DND-41 (cell line): Measurements from ENCODE around the gene SUCLG2.

Source experiments
- ATAC-seq: fragments of 200-7000 bp; cut with Tn5 transposase; 3 replicates; pipeline ENCODE4 v1.9.1; 2021; ENCODE audit warnings: low read depth; ENCODE audit not compliant: insufficient read depth
- DNase-seq: peaks from one replicate; pipeline ENCODE4 v3.0.0-alpha.2; 2020
- H2AFZ ChIP-seq: 2 replicates; pipeline ENCODE4 v1.6.0; 2012; ENCODE audit warnings: low read depth, low read length
- H3K27ac ChIP-seq: 2 replicates; pipeline ENCODE4 v1.5.1; 2012; ENCODE audit warnings: low read length, inconsistent platforms
- H3K27me3 ChIP-seq: fragments of 200-600 bp; sonication (generic); 2 replicates; pipeline ENCODE4 v1.6.0; 2012; ENCODE audit warnings: low read length, mild to moderate bottlenecking, inconsistent platforms; ENCODE audit not compliant: insufficient read depth, poor library complexity
- H3K36me3 ChIP-seq: 2 replicates; pipeline ENCODE4 v1.5.1; 2012; ENCODE audit warnings: low read length, inconsistent platforms; ENCODE audit not compliant: insufficient read depth
- H3K4me1 ChIP-seq: 2 replicates; pipeline ENCODE4 v1.5.1; 2012; ENCODE audit warnings: mild to moderate bottlenecking, low read length; ENCODE audit not compliant: insufficient read depth
- H3K4me2 ChIP-seq: 2 replicates; pipeline ENCODE4 v1.6.0; 2012; ENCODE audit warnings: mild to moderate bottlenecking, moderate library complexity, low read length, inconsistent platforms; ENCODE audit not compliant: insufficient read depth
- H3K4me3 ChIP-seq, 2 experiments: fragments of 200-600 bp in 1 of 2; shearing (Covaris generic) in 1 of 2; 2 replicates each; pipeline ENCODE4 v1.5.1; 2012 to 2016; ENCODE audit warnings: inconsistent platforms in 2 of 2, low read length in 2 of 2, mild to moderate bottlenecking in 2 of 2, low read depth in 1 of 2, moderate library complexity in 1 of 2
- H3K79me2 ChIP-seq: 2 replicates; pipeline ENCODE4 v1.6.0; 2012; ENCODE audit warnings: low read length, inconsistent platforms; ENCODE audit not compliant: insufficient read depth
- H3K9ac ChIP-seq: 2 replicates; pipeline ENCODE4 v1.6.0; 2012; ENCODE audit warnings: low read depth, mild to moderate bottlenecking, inconsistent platforms, low read length, moderate library complexity
- H3K9me3 ChIP-seq: 2 replicates; pipeline ENCODE4 v1.5.1; 2012; ENCODE audit warnings: low read length, moderate library complexity, mild to moderate bottlenecking, inconsistent platforms; ENCODE audit not compliant: insufficient read depth, severe bottlenecking
- H4K20me1 ChIP-seq: 2 replicates; pipeline ENCODE4 v1.6.0; 2012; ENCODE audit warnings: low read length; ENCODE audit not compliant: insufficient read depth
- CTCF ChIP-seq: IDR thresholded peaks from 2 replicates; pipeline ENCODE4 v1.5.1; 2012; ENCODE audit warnings: borderline replicate concordance, low read length, moderate library complexity, mild to moderate bottlenecking; ENCODE audit not compliant: poor library complexity, severe bottlenecking; ENCODE audit errors: extremely low read depth
- EZH2 ChIP-seq: IDR thresholded peaks from 3 replicates; pipeline ENCODE4 v1.6.1; 2012; ENCODE audit warnings: borderline replicate concordance, low read depth, mild to moderate bottlenecking, moderate library complexity, low read length, inconsistent platforms; ENCODE audit not compliant: severe bottlenecking

SUCLG2 gene

GRCh38 chr3:67535006-67535405, 119.4 kb downstream of the SUCLG2 start:
- TF ChIP-seq EZH2 (no peak), CTCF (no peak)
- no peak overlapping the region for H3K4me3 ChIP-seq
- H3K4me1 ChIP-seq = no peaks in the 10 kb centered on the region
- H2AFZ ChIP-seq = no peak overlapping the region
- H3K27ac ChIP-seq = no peak overlapping the region
- no peak overlapping the region for H3K4me2 ChIP-seq
- DNase-seq = no peak
- H3K27me3 ChIP-seq = no peaks in the 10 kb centered on the region
- H3K36me3 ChIP-seq = no peaks in the 10 kb centered on the region
- peaks cover 4% of the 10 kb centered on the region; the same call in 1 of the 2 replicates for H4K20me1 ChIP-seq
- no peaks in the 10 kb centered on the region for H3K9me3 ChIP-seq
- H3K79me2 ChIP-seq = no peaks in the 10 kb centered on the region
- no peak for ATAC-seq
- H3K9ac ChIP-seq = no peak overlapping the region

- no peak for DNase-seq
- no peak for TF ChIP-seq CTCF
- TF ChIP-seq EZH2 = no peak
- Histone ChIP-seq H4K20me1 (peaks cover 4% of the 10 kb centered on the region; the same call in 1 of the 2 replicates), H2AFZ (no peak overlapping the region), H3K4me3 (no peak overlapping the region), H3K4me1 (no peaks in the 10 kb centered on the region), H3K9ac (no peak overlapping the region), H3K27ac (no peak overlapping the region), H3K9me3 (no peaks in the 10 kb centered on the region), H3K79me2 (no peaks in the 10 kb centered on the region), H3K4me2 (no peak overlapping the region), H3K36me3 (no peaks in the 10 kb centered on the region), H3K27me3 (no peaks in the 10 kb centered on the region)
- ATAC-seq = no peak
Observed at GRCh38 chr3:67534594-67534993, 119.8 kb downstream of the SUCLG2 start.

GRCh38 chr3:67531181-67532101, 123.0 kb downstream of the SUCLG2 start:
- H3K27ac ChIP-seq = no peak overlapping the region
- TF ChIP-seq CTCF (no peak), EZH2 (no peak)
- no peak overlapping the region for H3K9ac ChIP-seq
- H3K9me3 ChIP-seq = no peaks in the 10 kb centered on the region
- H4K20me1 ChIP-seq = peaks cover 4% of the 10 kb centered on the region; the same call in 1 of the 2 replicates
- H3K27me3 ChIP-seq = no peaks in the 10 kb centered on the region
- H3K4me1 ChIP-seq = no peaks in the 10 kb centered on the region
- no peak overlapping the region for H3K4me3 ChIP-seq
- no peaks in the 10 kb centered on the region for H3K79me2 ChIP-seq
- no peak overlapping the region for H3K4me2 ChIP-seq
- no peak for DNase-seq
- H3K36me3 ChIP-seq = peaks cover 18% of the 10 kb centered on the region
- H2AFZ ChIP-seq = no peak overlapping the region
- no peak for ATAC-seq
